GM23338 (cell line): Measurements from ENCODE around the gene LATS1. TPM values are rescaled to one million over a fixed set of nuclear protein-coding genes. Genes with fewer than 3 reads are reported as not detected.

Experiments
- ATAC-seq: fragments of 200-7000 bp; cut with Tn5 transposase; 3 replicates; pipeline ENCODE4 v1.9.1; 2020
- DNase-seq: peaks from one replicate; pipeline ENCODE4 v3.0.0-alpha.2; 2015; ENCODE audit warnings: low spot score
- H2AFZ ChIP-seq: fragments of 200-600 bp; sonication (generic); 2 replicates; pipeline ENCODE4 v1.8.0; 2016; ENCODE audit warnings: antibody characterized with exemption, mild to moderate bottlenecking, moderate library complexity
- H3F3A ChIP-seq: fragments of 200-600 bp; sonication (generic); replicated peaks from 2 replicates; pipeline ENCODE4 v1.8.0; 2017; ENCODE audit warnings: antibody characterized with exemption, mixed run types, low read depth
- H3K27ac ChIP-seq: fragments of 200-600 bp; sonication (generic); 2 replicates; pipeline ENCODE4 v1.6.1; 2016; ENCODE audit warnings: low read depth
- H3K27me3 ChIP-seq: fragments of 200-600 bp; sonication (generic); 2 replicates; pipeline ENCODE4 v1.8.0; 2016; ENCODE audit warnings: mild to moderate bottlenecking, mixed run types, moderate library complexity; ENCODE audit not compliant: insufficient read depth
- H3K36me3 ChIP-seq: fragments of 200-600 bp; sonication (generic); 2 replicates; pipeline ENCODE4 v1.8.0; 2016; ENCODE audit warnings: mild to moderate bottlenecking; ENCODE audit not compliant: insufficient read depth
- H3K4me1 ChIP-seq: fragments of 200-600 bp; sonication (generic); 2 replicates; pipeline ENCODE4 v1.8.0; 2016; ENCODE audit warnings: mild to moderate bottlenecking, moderate library complexity; ENCODE audit not compliant: insufficient read depth
- H3K4me2 ChIP-seq: fragments of 200-600 bp; sonication (generic); 2 replicates; pipeline ENCODE4 v1.7.1; 2017; ENCODE audit warnings: mixed run types
- H3K4me3 ChIP-seq: fragments of 200-600 bp; sonication (generic); 2 replicates; pipeline ENCODE4 v1.6.1; 2016; ENCODE audit warnings: mixed run types
- H3K79me2 ChIP-seq: fragments of 200-600 bp; sonication (generic); replicated peaks from 2 replicates; pipeline ENCODE4 v1.8.0; 2017; ENCODE audit warnings: mild to moderate bottlenecking; ENCODE audit not compliant: insufficient read depth
- H3K9me2 ChIP-seq: fragments of 200-600 bp; sonication (generic); 2 replicates; pipeline ENCODE4 v1.8.0; 2017; ENCODE audit not compliant: insufficient read depth
- H4K20me1 ChIP-seq: fragments of 200-600 bp; sonication (generic); replicated peaks from 2 replicates; pipeline ENCODE4 v1.8.0; 2017; ENCODE audit warnings: mild to moderate bottlenecking; ENCODE audit not compliant: insufficient read depth
- H3K27ac Mint-ChIP-seq: 2 replicates; pipeline ENCODE4 v1.8.0; 2020; ENCODE audit warnings: inconsistent platforms, mild to moderate bottlenecking, moderate library complexity, mixed read lengths
- H3K27me3 Mint-ChIP-seq: 3 replicates; pipeline ENCODE4 v1.8.0; 2022; ENCODE audit warnings: low read depth, mild to moderate bottlenecking, moderate library complexity, mixed read lengths, inconsistent platforms; ENCODE audit not compliant: insufficient read depth, poor library complexity
- H3K36me3 Mint-ChIP-seq: 3 replicates; pipeline ENCODE4 v1.8.0; 2021; ENCODE audit warnings: low read depth, mild to moderate bottlenecking, inconsistent platforms, moderate library complexity, mixed read lengths
- H3K4me1 Mint-ChIP-seq: 3 replicates; pipeline ENCODE4 v1.8.0; 2020; ENCODE audit warnings: mild to moderate bottlenecking, inconsistent platforms, mixed read lengths
- H3K4me3 Mint-ChIP-seq: 3 replicates; pipeline ENCODE4 v1.8.0; 2021; ENCODE audit warnings: moderate library complexity, mild to moderate bottlenecking, inconsistent platforms, mixed read lengths
- H3K9me3 Mint-ChIP-seq: 3 replicates; pipeline ENCODE4 v1.8.0; 2020; ENCODE audit warnings: moderate library complexity, mild to moderate bottlenecking, inconsistent platforms, mixed read lengths
- CREB1 ChIP-seq: fragments of 250-450 bp; sonication (Bioruptor Pico); IDR thresholded peaks from 2 replicates; pipeline ENCODE4 v1.5.0; 2020; ENCODE audit warnings: low read depth, mild to moderate bottlenecking, moderate library complexity
- CTCF ChIP-seq, 2 experiments: fragments of 200-600 bp in 1 of 2; sonication (generic) in 1 of 2; conservative IDR thresholded peaks; 2 replicates each; pipeline versions ENCODE4 v1.5.1 to v1.6.1; 2016 to 2017; ENCODE audit warnings: antibody characterized with exemption in 2 of 2, low read depth in 2 of 2, mild to moderate bottlenecking in 2 of 2, moderate library complexity in 1 of 2
- ETS1 ChIP-seq: IDR thresholded peaks from 2 replicates; pipeline ENCODE4 v1.6.1; 2016; ENCODE audit warnings: antibody characterized with exemption
- EZH2 ChIP-seq: fragments of 200-600 bp; sonication (generic); IDR thresholded peaks from one replicate; pipeline ENCODE4 v1.8.0; 2017; ENCODE audit warnings: antibody characterized with exemption, mild to moderate bottlenecking, low read depth; ENCODE audit not compliant: unreplicated experiment
- EZH2phosphoT487 ChIP-seq: fragments of 200-600 bp; sonication (generic); IDR thresholded peaks from one replicate; pipeline ENCODE4 v1.8.1; 2018; ENCODE audit warnings: antibody characterized with exemption; ENCODE audit not compliant: unreplicated experiment
- JUNB ChIP-seq: IDR thresholded peaks from one replicate; pipeline ENCODE4 v1.6.1; 2016; ENCODE audit warnings: antibody characterized with exemption; ENCODE audit not compliant: unreplicated experiment
- NANOG ChIP-seq: IDR thresholded peaks from 2 replicates; pipeline ENCODE4 v1.6.1; 2016; ENCODE audit warnings: antibody characterized with exemption, borderline replicate concordance
- POLR2AphosphoS5 ChIP-seq: IDR thresholded peaks from 2 replicates; pipeline ENCODE4 v1.6.1; 2016; ENCODE audit warnings: antibody characterized with exemption, low read depth
- REST ChIP-seq: IDR thresholded peaks from one replicate; pipeline ENCODE4 v1.6.1; 2018; ENCODE audit warnings: antibody characterized with exemption; ENCODE audit not compliant: unreplicated experiment
- STAT1 ChIP-seq: IDR thresholded peaks from one replicate; pipeline ENCODE4 v1.6.1; 2016; ENCODE audit warnings: antibody characterized with exemption; ENCODE audit not compliant: unreplicated experiment
- ZNF114 ChIP-seq: fragments of 250-450 bp; sonication (Bioruptor Pico); IDR thresholded peaks from 2 replicates; pipeline ENCODE4 v1.5.0; 2020; ENCODE audit warnings: mild to moderate bottlenecking, moderate library complexity
- ZNF331 ChIP-seq: fragments of 250-450 bp; sonication (Bioruptor Pico); IDR thresholded peaks from 2 replicates; pipeline ENCODE4 v1.5.0; 2020; ENCODE audit warnings: low read depth, mild to moderate bottlenecking, moderate library complexity
- polyA plus RNA-seq: library from polyadenylated mRNA; unstranded; fragments of >200 nt; fragmentation: Nextera tagmentation; extraction: Ambion mirVana; gene quantifications from 2 replicates; pipeline ENCODE4 v1.2.1, GENCODE V29; 2016
- total RNA-seq: library from RNA; depleted of rRNA; stranded (reverse); fragments of >200 nt; shearing (Covaris generic); gene quantifications from 2 replicates; pipeline ENCODE4 v1.2.3, GENCODE V29; 2014

LATS1 gene
- total and polyA plus RNA-seq, 2 experiments from 2014 or later, result 7.5 to 18.8 TPM

- peaks cover 1% of the 10 kb centered on the region for H3K27me3 Mint-ChIP-seq
- TF ChIP-seq STAT1 (no peak), EZH2 (no peak), ETS1 (no peak), REST (no peak), NANOG (no peak), EZH2phosphoT487 (no peak), CREB1 (no peak), POLR2AphosphoS5 (no peak)
Measured at GRCh38 chr6:149723262-149723661, 5.4 kb upstream of the LATS1 start.

GRCh38 chr6:149719531-149719930 lies 1.6 kb upstream of the LATS1 start:
- H3K9me2 ChIP-seq, result no peaks in the 10 kb centered on the region
- no peaks in the 10 kb centered on the region for H3K36me3 ChIP-seq
- no peaks in the 10 kb centered on the region for H3K27me3 ChIP-seq
- Mint-ChIP-seq H3K4me3 (no peak overlapping the region), H3K36me3 (peaks cover 4% of the 10 kb centered on the region; the same call in 2 of the 3 replicates), H3K4me1 (peaks cover 11% of the 10 kb centered on the region), H3K27me3 (peaks cover 3% of the 10 kb centered on the region), H3K27ac (no peak overlapping the region), H3K9me3 (no peaks in the 10 kb centered on the region)
- peaks cover under 1% of the 10 kb centered on the region; the same call in 1 of the 2 replicates for H3F3A ChIP-seq
- no peak overlapping the region for H3K27ac ChIP-seq
- no peak overlapping the region for H3K4me3 ChIP-seq
- H4K20me1 ChIP-seq, result peaks cover under 1% of the 10 kb centered on the region
- H3K4me1 ChIP-seq, result no peaks in the 10 kb centered on the region
- H2AFZ ChIP-seq, result no peak overlapping the region
- no peak for ATAC-seq
- H3K79me2 ChIP-seq, result peaks cover 43% of the 10 kb centered on the region
- H3K4me2 ChIP-seq, result no peak overlapping the region
- DNase-seq, result no peak
- no peak for TF ChIP-seq EZH2phosphoT487
- no peak for TF ChIP-seq REST
- TF ChIP-seq ETS1, result no peak
- TF ChIP-seq ZNF114 (CRISPR knock-in tag), result no peak
- TF ChIP-seq ZNF331 (CRISPR knock-in tag), result no peak
- TF ChIP-seq NANOG, result no peak
- TF ChIP-seq CREB1, result no peak
- no peak for TF ChIP-seq JUNB
- TF ChIP-seq STAT1, result no peak
- no peak for TF ChIP-seq EZH2
- TF ChIP-seq CTCF (conservative IDR thresholded peaks at IDR 0.05; ENCODE audit: low read depth in 2 of 2), result no peak

More at GRCh38 chr6:149723262-149723661, 5.4 kb upstream of the LATS1 start:
- Histone ChIP-seq H3K27ac (no peak overlapping the region), H3F3A (peaks cover 6% of the 10 kb centered on the region), H3K27me3 (no peaks in the 10 kb centered on the region), H3K4me1 (no peaks in the 10 kb centered on the region), H3K9me2 (no peaks in the 10 kb centered on the region), H3K79me2 (peaks cover 6% of the 10 kb centered on the region), H4K20me1 (no peaks in the 10 kb centered on the region; the same call in 1 of the 2 replicates), H3K36me3 (peaks cover 12% of the 10 kb centered on the region; the same call in 1 of the 2 replicates), H2AFZ (no peak overlapping the region), H3K4me3 (no peak overlapping the region), H3K4me2 (no peak overlapping the region)
- no peaks in the 10 kb centered on the region for H3K9me3 Mint-ChIP-seq
- H3K36me3 Mint-ChIP-seq, result peaks cover 26% of the 10 kb centered on the region
- DNase-seq, result no peak
- ATAC-seq, result no peak
- H3K4me1 Mint-ChIP-seq, result no peaks in the 10 kb centered on the region
- H3K4me3 Mint-ChIP-seq, result no peak overlapping the region
- H3K27ac Mint-ChIP-seq, result no peak overlapping the region
